Skeletal muscle tissue (tissue), 4 donors: ENCODE measurements around the gene UGT1A10. TPM values are rescaled to one million over a fixed set of nuclear protein-coding genes. Genes with fewer than 3 reads are reported as not detected.

Experiments
- H3K27ac ChIP-seq: one replicate; pipeline ENCODE4 v1.7.0; 2013; ENCODE audit warnings: mild to moderate bottlenecking, low read depth, low read length, inconsistent platforms
- H3K27me3 ChIP-seq, 3 donors: one replicate each; pipeline ENCODE4 v1.7.0; 2013; ENCODE audit warnings: low read length in 3 of 3; ENCODE audit not compliant: control insufficient read depth in 3 of 3, insufficient read depth in 3 of 3
- H3K36me3 ChIP-seq, 3 donors: one replicate each; pipeline ENCODE4 v1.7.0; 2013; ENCODE audit warnings: low read length in 3 of 3; ENCODE audit not compliant: control insufficient read depth in 3 of 3, insufficient read depth in 3 of 3
- H3K4me1 ChIP-seq, 3 donors: one replicate each; pipeline ENCODE4 v1.7.0; 2013; ENCODE audit warnings: low read length in 3 of 3, mild to moderate bottlenecking in 3 of 3; ENCODE audit not compliant: control insufficient read depth in 3 of 3, insufficient read depth in 3 of 3
- H3K4me3 ChIP-seq, 3 donors: one replicate each; pipeline ENCODE4 v1.7.0; 2013; ENCODE audit warnings: low read length in 3 of 3
- H3K9ac ChIP-seq, 3 donors: one replicate each; pipeline ENCODE4 v1.7.0; 2013; ENCODE audit warnings: low read length in 3 of 3, mild to moderate bottlenecking in 3 of 3, moderate library complexity in 2 of 3, low read depth in 1 of 3
- H3K9me3 ChIP-seq, 3 donors: one replicate each; pipeline ENCODE4 v1.7.0; 2013; ENCODE audit warnings: low read length in 3 of 3; ENCODE audit not compliant: control insufficient read depth in 3 of 3
- total RNA-seq: library from RNA; depleted of rRNA; stranded (reverse); fragments of >200 nt; gene quantifications from one replicate; pipeline ENCODE4 v1.2.3, GENCODE V29; 2014
- donor health status: Osteomylitis.

UGT1A10 gene
- total RNA-seq, 1 donor from 2014 or later = not detected

DNA sequence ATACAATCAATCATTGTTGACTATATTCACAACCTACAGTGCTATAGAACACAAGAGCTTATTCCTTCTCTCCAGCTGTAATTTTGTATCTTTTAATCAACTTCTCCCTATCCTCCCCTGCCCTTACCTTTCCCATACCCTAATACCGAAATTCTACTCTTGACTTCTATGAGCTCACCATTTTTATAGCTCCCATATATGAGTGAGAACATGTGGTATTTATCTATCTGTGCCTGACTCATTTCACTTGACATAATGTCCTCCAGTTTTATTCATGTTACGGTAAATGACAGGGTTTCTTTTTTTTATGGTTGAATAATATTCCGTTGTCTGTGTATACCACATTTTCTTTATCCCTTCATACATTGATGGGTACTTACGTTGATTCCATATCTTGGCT is 144.5 kb downstream of the UGT1A10 start:
- H3K4me1 ChIP-seq = no peaks in the 10 kb centered on the region
- no peak overlapping the region for H3K4me3 ChIP-seq
- no peak overlapping the region for H3K27ac ChIP-seq
- peaks cover 4 to 6% (median 6%) of the 10 kb centered on the region in 3 donors for H3K9me3 ChIP-seq
- no peaks in the 10 kb centered on the region for H3K36me3 ChIP-seq
- H3K9ac ChIP-seq = no peak overlapping the region
- H3K27me3 ChIP-seq = peaks cover 0 to 5% (median 2%) of the 10 kb centered on the region in 3 donors

DNA sequence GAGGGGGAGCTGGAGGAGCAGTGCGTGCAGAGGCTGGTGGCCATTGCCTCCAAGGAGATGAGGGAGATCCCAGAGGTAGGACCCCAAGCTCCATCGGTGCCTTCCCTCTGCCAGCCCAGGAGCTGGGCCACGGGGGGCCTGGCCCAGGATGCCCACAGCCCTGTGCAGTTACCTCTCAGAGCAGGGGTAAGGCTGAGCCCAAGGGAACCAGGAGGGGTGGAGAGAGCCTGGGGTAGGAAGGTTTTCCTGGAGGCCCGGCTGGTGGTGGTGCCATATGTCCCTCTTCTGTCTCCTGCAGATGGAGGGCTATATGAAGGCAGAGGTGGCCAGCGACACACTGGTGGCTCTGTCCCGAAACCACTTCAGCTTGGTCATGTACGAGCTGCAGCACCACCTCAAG is 153.3 kb downstream of the UGT1A10 start:
- peaks cover 0 to 4% (median 0%) of the 10 kb centered on the region in 3 donors for H3K9me3 ChIP-seq
- H3K4me1 ChIP-seq = no peaks in the 10 kb centered on the region
- no peaks in the 10 kb centered on the region for H3K27me3 ChIP-seq
- no peaks in the 10 kb centered on the region for H3K36me3 ChIP-seq
- H3K4me3 ChIP-seq = no peak overlapping the region
- H3K27ac ChIP-seq = no peak overlapping the region
- no peak overlapping the region for H3K9ac ChIP-seq

- Histone ChIP-seq H3K9ac (no peak overlapping the region), H3K4me3 (no peak overlapping the region), H3K27ac (no peak overlapping the region), H3K4me1 (no peaks in the 10 kb centered on the region), H3K9me3 (peaks cover 0 to 4% (median 0%) of the 10 kb centered on the region in 3 donors), H3K36me3 (no peaks in the 10 kb centered on the region), H3K27me3 (no peaks in the 10 kb centered on the region)
These were observed 155.1 kb downstream of the UGT1A10 start for GRCh38 chr2:233791151-233791882.

DNA sequence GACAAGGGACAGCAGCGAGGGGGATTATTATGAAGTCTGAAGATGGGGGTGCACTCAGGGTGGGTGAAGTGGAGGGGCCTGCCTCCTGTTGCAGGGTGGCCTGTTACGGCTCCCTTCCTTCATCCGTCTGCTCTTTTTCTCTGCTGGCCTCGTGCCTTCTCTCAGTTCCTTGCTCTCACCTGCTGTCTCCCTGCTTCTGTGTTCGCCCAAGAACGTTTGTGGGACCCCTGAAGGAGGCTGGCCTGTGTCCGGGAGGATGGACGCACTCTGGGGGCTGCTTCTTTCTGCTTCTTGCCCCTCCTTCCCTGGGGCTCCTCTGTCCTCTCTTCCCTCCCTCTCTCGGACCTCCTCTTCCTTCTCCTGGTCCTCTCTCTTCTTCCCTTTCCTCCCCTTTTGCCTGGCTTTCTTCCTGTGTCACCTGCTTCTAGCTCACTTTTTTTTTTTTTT is 155.7 kb downstream of the UGT1A10 start:
- Histone ChIP-seq H3K36me3 (no peaks in the 10 kb centered on the region), H3K4me1 (no peaks in the 10 kb centered on the region), H3K27ac (no peak overlapping the region), H3K9me3 (peaks cover 0 to 4% (median 0%) of the 10 kb centered on the region in 3 donors), H3K27me3 (no peaks in the 10 kb centered on the region), H3K9ac (no peak overlapping the region), H3K4me3 (no peak overlapping the region)

DNA sequence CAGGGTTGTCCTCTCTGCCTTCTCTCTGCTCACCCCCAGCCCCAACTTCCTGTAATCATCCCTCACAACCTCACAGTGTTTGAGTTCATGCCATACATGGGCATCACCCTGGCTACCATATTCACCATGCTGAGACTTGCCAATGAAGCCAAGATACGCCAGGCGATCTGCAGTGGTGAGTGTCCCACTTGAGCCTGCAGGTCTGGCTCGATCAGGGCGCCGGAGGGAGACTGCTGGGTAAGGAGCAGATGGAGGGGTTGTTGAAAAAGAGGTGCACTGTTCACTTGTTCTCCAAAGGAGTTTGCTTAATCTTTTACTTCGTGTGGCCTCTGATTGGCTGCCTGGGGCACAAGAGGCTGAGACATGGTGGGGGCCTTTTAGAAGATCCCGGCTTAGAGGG is 156.5 kb downstream of the UGT1A10 start:
- no peak overlapping the region for H3K4me3 ChIP-seq
- H3K9me3 ChIP-seq = peaks cover 0 to 4% (median 0%) of the 10 kb centered on the region in 3 donors

DNA sequence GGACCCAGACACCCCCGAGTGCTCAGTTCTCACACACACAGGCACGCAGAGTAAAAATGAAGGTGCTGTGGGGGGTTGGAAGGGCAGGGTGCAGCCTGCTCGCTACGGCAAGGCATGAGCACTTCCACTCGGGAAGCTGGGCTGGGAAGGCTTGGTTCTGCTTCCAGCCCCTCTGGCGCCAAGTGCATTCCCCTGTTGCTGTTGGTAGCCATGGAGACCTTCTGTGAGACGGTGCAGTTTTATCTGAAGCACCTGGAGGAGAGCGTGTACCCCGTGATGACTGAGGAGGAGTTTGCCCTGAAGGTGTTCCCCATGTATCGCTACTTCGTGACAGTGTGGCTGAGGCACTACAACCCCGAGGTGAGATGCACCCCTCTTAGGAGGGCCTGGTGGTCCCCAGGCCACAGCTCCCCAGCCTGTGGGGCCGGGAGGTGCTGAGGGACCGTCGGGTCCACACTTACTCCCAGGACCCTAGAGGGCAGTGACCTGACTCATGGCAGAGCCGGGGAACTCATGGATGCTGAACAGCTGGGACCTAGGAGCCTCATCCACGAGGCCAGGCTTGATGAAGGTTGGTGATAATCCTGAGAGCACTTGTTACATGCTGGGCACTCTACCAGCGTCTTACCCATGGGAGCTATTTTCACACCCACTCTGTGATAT is 157.3 kb downstream of the UGT1A10 start:
- peaks cover 0 to 4% (median 0%) of the 10 kb centered on the region in 3 donors for H3K9me3 ChIP-seq
- no peaks in the 10 kb centered on the region for H3K27me3 ChIP-seq
- H3K27ac ChIP-seq = no peak overlapping the region
- H3K9ac ChIP-seq = no peak overlapping the region
- no peaks in the 10 kb centered on the region for H3K36me3 ChIP-seq
- no peak overlapping the region for H3K4me3 ChIP-seq
- no peaks in the 10 kb centered on the region for H3K4me1 ChIP-seq

More for the DNA sequence above, 156.5 kb downstream of the UGT1A10 start:
- Histone ChIP-seq H3K4me1 (no peaks in the 10 kb centered on the region), H3K9ac (no peak overlapping the region), H3K27ac (no peak overlapping the region), H3K27me3 (no peaks in the 10 kb centered on the region), H3K36me3 (no peaks in the 10 kb centered on the region)

DNA sequence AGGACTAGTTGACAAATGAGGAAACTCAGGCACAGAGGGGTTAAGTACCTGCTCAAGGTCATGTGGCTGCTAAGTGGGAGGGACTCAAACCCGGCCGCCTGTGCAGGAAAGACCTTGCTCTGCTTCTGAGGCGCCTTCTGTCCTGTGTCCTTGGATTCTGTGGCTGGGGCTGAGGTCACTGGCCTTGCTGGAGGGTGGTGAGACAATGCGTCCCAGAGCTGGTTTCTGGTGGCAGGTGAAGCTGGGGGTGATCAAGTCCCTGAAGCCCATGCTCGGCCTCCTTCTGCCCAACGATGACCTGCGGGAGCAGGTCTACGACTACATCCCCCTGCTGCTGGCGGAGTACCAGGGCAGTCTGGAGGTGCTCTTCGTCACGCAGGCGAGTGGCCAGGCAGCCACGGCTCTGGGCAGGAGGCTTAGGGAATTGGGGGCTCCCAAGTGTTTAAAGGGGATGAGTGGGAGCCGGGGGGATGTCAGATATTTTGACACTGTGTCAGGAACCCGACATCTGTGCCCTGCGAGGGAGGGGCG is 157.9 kb downstream of the UGT1A10 start:
- Histone ChIP-seq H3K27ac (no peak overlapping the region), H3K27me3 (peaks cover 0 to 1% (median 0%) of the 10 kb centered on the region in 3 donors), H3K4me3 (no peak overlapping the region), H3K36me3 (no peaks in the 10 kb centered on the region), H3K9me3 (peaks cover 0 to under 1% (median 0%) of the 10 kb centered on the region in 3 donors), H3K9ac (no peak overlapping the region), H3K4me1 (no peaks in the 10 kb centered on the region)

DNA sequence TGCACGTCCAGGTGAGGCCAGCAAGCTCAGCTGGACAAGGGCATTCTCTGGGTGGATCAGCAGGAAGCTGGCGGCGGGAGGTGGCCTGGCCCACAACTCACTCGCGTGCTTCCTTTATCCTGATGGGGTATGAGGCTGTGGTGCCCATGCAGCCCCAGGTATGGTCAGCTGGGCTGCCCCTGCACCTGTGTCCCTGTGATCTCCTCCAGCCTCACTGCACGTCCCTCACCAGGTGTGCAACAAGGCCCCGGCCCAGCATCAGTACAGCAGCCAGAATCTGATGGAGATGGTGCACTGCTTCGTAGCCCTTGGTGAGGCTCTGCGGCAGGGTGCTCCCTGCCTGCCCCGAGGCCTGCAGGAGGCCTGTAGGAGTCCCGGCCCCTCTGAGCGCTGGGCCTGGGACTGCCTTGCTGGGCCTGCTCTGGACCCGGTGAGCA is 159.5 kb downstream of the UGT1A10 start:
- no peak overlapping the region for H3K9ac ChIP-seq
- no peaks in the 10 kb centered on the region for H3K9me3 ChIP-seq
- H3K4me1 ChIP-seq = no peaks in the 10 kb centered on the region
- peaks cover 0 to 4% (median 4%) of the 10 kb centered on the region in 3 donors for H3K27me3 ChIP-seq
- H3K36me3 ChIP-seq = no peaks in the 10 kb centered on the region
- no peak overlapping the region for H3K27ac ChIP-seq
- no peak overlapping the region for H3K4me3 ChIP-seq

- no peak overlapping the region for H3K27ac ChIP-seq
- no peaks in the 10 kb centered on the region for H3K36me3 ChIP-seq
- H3K4me3 ChIP-seq = no peak overlapping the region
- H3K4me1 ChIP-seq = no peaks in the 10 kb centered on the region
- H3K9me3 ChIP-seq = no peaks in the 10 kb centered on the region
- peaks cover 0 to 4% (median 4%) of the 10 kb centered on the region in 3 donors for H3K27me3 ChIP-seq
- H3K9ac ChIP-seq = no peak overlapping the region
These were observed 160.0 kb downstream of the UGT1A10 start for GRCh38 chr2:233796254-233796653.
